Calu3 (cell line): ENCODE data around the gene BCL2L1. TPM values are rescaled to one million over a fixed set of nuclear protein-coding genes. Genes with fewer than 3 reads are reported as not detected.

ENCODE experiments used
- BruUV-seq: library from RNA; stranded (reverse); fragments of 400-500 nt; replicated peaks from 2 replicates; lab custom pipeline; 2021; lab: Mats Ljungman, UMichigan
- CTCF ChIA-PET: fragments of 300-600 bp; sonication (Branson Sonifier 250); formaldehyde crosslinking; loops from one replicate; lab custom pipeline; 2022; ENCODE audit warnings: antibody characterized with exemption; lab: Charles Lee
- DNase-seq: peaks from one replicate; pipeline ENCODE4 v3.0.0; 2022
- H3K27ac Mint-ChIP-seq: one replicate; pipeline ENCODE4 v1.8.0; 2022; ENCODE audit warnings: mixed read lengths; ENCODE audit not compliant: unreplicated experiment
- H3K27me3 Mint-ChIP-seq: one replicate; pipeline ENCODE4 v1.8.0; 2022; ENCODE audit warnings: mixed read lengths; ENCODE audit not compliant: unreplicated experiment
- H3K36me3 Mint-ChIP-seq: one replicate; pipeline ENCODE4 v1.8.0; 2022; ENCODE audit warnings: mild to moderate bottlenecking, moderate library complexity, mixed read lengths; ENCODE audit not compliant: insufficient read depth, unreplicated experiment
- H3K4me1 Mint-ChIP-seq: one replicate; pipeline ENCODE4 v1.8.0; 2022; ENCODE audit warnings: mild to moderate bottlenecking, low read depth, mixed read lengths; ENCODE audit not compliant: unreplicated experiment
- H3K4me3 Mint-ChIP-seq: one replicate; pipeline ENCODE4 v1.8.0; 2022; ENCODE audit warnings: mild to moderate bottlenecking, low read depth, moderate library complexity, mixed read lengths; ENCODE audit not compliant: unreplicated experiment
- H3K9me3 Mint-ChIP-seq: one replicate; pipeline ENCODE4 v1.8.0; 2022; ENCODE audit warnings: low read depth, mixed read lengths; ENCODE audit not compliant: unreplicated experiment
- CTCF ChIP-seq: fragments of 200-600 bp; IDR thresholded peaks from one replicate; pipeline ENCODE4 v1.8.0; 2022; ENCODE audit warnings: antibody characterized with exemption; ENCODE audit not compliant: unreplicated experiment
- intact Hi-C: fragments of 100-400 bp; cut with micrococcal nuclease; formaldehyde crosslinking; loops from one replicate; pipeline ENCODE4 v1.10.0; 2022; ENCODE audit not compliant: unreplicated experiment
- total RNA-seq: library from RNA; stranded (reverse); gene quantifications from 2 replicates; pipeline ENCODE4 v1.2.3, GENCODE V29; 2022

BCL2L1 gene
- total RNA-seq, 1 experiment from 2014 or later = 290 TPM

GRCh38 chr20:31708736-31709534, 13.7 kb downstream of the BCL2L1 start:
- CTCF ChIA-PET = interaction anchor here (0.7 to 1.8 kb wide), 7 partner anchors 10 to 385 kb away, joined by 3 to 6 read pairs (median 4); partner anchors contain the start of gene BCL2L1
- intact Hi-C loops = no loop called here
- Mint-ChIP-seq H3K27me3 (no peaks in the 10 kb centered on the region), H3K36me3 (peaks cover 98% of the 10 kb centered on the region), H3K27ac (peak overlapping the region; percentile 91), H3K4me1 (peaks cover 100% of the 10 kb centered on the region), H3K4me3 (peak overlapping the region; percentile 32), H3K9me3 (no peaks in the 10 kb centered on the region)
- no peak for TF ChIP-seq CTCF
- no peak for DNase-seq
- BruUV-seq = no TSS peak

GRCh38 chr20:31707994-31708735, 14.5 kb downstream of the BCL2L1 start:
- peak; percentile 73 for DNase-seq
- BruUV-seq = no TSS peak

GRCh38 chr20:31707258-31707615, 15.4 kb downstream of the BCL2L1 start:
- CTCF ChIA-PET = interaction anchor here (3.9 kb wide), 1 partner anchor 13 kb away, joined by 84 read pairs; the partner anchor contains the start of gene BCL2L1
- BruUV-seq = no TSS peak

More at GRCh38 chr20:31707994-31708735, 14.5 kb downstream of the BCL2L1 start:
- Mint-ChIP-seq H3K27me3 (no peaks in the 10 kb centered on the region), H3K36me3 (peaks cover 98% of the 10 kb centered on the region), H3K4me3 (peak overlapping the region; percentile 32), H3K4me1 (peaks cover 92% of the 10 kb centered on the region), H3K27ac (peak overlapping the region; percentile 91), H3K9me3 (no peaks in the 10 kb centered on the region)
- CTCF ChIA-PET = interaction anchor here (0.9 to 1.8 kb wide), 5 partner anchors 9 to 46 kb away, joined by 3 to 6 read pairs (median 5); partner anchors contain the start of gene BCL2L1
- TF ChIP-seq CTCF = no peak
- intact Hi-C loops = no loop called here

More at GRCh38 chr20:31707258-31707615, 15.4 kb downstream of the BCL2L1 start:
- Mint-ChIP-seq H3K36me3 (peaks cover 98% of the 10 kb centered on the region), H3K27me3 (no peaks in the 10 kb centered on the region), H3K27ac (peak overlapping the region; percentile 91), H3K4me1 (peaks cover 85% of the 10 kb centered on the region), H3K4me3 (no peak overlapping the region), H3K9me3 (no peaks in the 10 kb centered on the region)
- intact Hi-C loops = no loop called here
- no peak for TF ChIP-seq CTCF
- DNase-seq = no peak
